GM18861 (cell line): ENCODE results near the gene NAV3.
A peak's percentile ranks its signal among the peaks of the same experiment; 100 is the strongest.

Source experiments
- ATAC-seq: cut with Tn5 transposase; IDR thresholded peaks from one replicate; pipeline ENCODE4 v1.9.1; 2021; ENCODE audit not compliant: unreplicated experiment

Gene NAV3

DNA sequence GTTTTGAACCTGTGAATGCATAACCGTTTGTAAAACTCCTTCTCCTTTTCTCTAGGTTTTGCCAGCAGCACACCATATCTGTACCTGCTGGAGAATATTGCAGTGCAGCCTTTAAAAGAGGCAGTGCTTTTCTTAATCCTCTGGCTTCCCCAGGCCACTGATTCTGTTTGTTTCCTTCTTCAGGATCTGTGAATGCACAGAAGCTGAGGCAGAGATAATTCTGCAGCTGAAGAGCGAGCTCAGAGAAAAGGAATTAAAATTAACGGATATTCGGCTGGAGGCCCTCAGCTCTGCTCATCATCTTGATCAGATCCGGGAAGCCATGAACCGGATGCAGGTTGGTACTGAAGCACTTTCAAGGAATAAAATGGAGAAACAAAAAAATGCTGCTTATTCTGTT lies 348.7 kb downstream of the NAV3 start:
- no peak for ATAC-seq

DNA sequence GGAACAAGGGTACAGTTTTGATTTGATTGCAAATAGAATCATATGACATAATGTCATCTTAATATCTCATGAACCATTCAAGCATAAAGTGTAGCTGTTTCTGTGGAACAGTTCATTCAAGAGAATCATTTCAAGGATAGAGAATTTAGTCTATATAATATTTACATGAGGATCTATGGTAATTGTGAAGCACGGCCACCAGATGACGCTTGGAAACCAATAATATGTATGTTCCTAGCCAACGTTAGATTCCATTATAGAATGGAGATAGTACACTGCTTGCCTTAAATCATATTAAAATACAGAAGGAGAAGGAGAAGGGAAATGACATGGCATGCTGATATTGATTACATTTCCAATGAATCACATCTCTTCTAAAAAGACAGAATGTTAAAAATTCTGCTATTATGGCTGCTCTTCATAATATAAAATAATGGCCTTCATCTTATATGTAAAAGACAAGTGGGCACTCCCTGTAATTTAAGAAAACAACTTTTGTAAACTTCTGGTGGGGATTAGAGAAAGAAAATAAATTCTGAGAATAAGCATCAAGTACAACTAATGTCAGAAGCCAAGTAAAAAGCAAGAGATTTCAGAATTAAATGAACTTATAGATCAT lies 351.0 kb downstream of the NAV3 start:
- no peak for ATAC-seq

DNA sequence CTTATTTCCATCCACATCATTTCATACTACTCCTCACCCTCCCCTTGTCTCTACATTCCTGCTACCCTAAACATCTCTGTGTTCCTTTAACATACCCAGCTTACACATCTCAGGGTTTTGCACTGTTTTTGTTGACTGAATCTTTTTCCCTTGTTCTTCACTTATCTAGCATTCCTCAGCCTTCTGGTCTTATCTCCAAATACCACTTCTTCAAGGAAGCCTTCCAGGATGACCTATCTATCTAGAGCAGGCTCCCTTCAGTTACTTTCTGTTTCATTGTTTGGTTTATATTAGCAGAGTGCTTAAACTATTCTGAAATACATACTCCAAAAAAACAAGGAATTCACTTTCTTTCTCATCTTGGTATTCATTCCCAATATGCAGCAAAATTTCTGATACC lies 353.1 kb downstream of the NAV3 start:
- ATAC-seq, result no peak

DNA sequence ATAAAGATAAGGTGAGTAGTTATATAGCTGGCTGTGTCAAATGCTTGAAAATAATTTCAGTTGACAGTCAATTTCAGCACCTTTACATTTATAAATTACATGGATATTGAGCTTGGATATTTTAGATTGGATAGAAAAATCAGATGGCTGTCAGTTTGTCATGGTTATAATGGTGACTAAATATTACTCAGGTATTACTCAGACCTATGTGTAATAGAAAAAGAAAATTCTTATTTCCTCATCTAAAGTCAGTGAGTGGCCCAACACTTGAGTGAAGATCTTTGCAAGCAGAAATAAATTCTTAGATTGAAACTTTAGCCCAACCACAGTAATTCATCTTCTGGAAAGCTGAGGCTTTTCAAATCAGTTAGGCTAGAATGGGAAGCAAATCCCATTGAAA lies 354.4 kb downstream of the NAV3 start:
- no peak for ATAC-seq

DNA sequence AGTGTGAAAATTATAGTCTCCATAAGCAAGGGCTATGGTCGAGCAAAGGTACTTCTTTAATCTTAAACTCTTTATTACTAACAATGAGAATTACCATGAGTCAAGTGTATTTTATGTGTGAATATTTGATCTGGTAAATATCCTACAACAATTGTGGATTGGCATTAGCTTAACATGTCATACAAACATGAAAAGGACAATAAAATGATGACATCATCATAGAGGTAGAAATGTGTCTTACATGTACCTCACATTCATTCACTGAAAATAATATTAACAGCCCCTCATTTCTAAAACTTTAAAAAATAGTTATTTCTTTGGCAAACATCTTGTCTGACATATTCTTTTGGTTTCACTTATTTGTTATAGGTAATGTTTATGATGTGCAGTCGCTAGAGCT lies 355.0 kb downstream of the NAV3 start:
- no peak for ATAC-seq

DNA sequence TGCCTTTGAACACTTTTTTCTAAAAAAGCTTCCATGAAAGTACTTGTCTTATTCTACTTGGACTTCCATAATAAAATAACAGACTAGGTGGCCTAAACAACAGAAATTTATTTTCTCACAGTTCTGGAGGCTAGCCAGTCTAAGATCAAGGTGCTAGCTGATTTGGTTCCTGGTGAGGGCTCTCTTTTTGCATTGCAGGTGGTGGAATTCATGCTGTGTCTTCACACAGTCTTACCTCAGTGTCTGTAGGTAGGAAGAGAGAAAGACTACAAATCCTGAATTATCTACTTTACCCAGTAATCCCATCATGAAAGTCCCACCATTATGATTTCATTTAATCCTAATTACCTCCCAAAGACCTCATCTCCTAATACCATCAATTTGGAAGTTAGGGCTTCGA lies 356.0 kb downstream of the NAV3 start:
- ATAC-seq, result no peak

DNA sequence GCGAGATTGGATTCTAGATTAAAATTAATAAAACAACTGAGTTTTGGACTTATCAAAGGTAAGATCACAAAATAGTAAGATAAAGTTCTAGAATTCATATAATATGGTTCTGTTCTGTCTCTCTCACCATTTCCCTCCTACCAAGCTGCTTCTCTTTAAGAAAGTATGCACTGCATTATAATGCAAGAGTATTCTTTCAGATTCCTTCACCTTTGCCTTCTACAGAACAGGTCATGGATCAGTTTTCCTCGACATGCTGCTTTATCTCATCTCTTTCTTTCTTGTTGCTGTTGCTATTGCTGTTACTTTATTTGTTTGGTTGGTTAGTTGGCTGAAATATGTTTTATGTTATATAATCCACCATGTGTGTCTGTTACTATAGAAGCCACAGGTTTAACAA lies 357.0 kb downstream of the NAV3 start:
- no peak for ATAC-seq

DNA sequence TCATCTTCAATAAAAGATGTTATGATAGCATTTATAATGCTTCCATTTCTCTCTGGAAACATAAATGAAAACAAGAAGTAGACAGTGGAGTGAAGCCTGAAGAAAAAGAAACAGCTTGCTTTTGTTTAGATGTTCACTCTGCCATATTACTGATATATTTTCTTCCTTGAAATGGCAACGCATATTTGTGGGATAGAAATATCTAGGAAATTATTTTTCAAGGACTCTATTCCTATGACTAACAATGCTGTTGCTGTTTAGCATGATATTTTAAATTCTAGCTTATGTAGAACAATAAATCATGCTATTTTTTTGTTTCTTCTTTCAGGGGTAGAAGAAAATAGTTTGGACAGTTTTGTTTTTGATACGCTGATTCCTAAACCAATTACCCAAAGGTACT lies 359.0 kb downstream of the NAV3 start:
- ATAC-seq, result no peak

DNA sequence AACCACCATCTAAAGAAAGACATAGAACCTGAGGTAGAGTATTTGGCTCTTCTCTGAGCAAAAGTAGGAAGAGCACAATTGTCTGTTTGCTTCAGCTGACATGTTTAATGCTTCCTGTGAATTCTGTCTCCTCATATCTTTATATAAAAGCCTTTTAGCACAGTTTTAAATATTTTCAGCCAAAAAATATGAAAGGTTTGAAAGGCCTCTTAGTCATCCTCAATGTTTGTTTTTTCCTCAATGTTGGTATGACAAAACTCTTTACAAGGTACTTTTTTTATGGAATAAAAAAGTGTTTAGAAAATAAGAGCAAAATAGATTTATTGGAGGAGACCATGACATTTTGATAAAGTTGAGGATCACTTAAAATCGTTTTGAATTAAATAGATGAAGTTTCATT lies 360.9 kb downstream of the NAV3 start:
- no peak for ATAC-seq

DNA sequence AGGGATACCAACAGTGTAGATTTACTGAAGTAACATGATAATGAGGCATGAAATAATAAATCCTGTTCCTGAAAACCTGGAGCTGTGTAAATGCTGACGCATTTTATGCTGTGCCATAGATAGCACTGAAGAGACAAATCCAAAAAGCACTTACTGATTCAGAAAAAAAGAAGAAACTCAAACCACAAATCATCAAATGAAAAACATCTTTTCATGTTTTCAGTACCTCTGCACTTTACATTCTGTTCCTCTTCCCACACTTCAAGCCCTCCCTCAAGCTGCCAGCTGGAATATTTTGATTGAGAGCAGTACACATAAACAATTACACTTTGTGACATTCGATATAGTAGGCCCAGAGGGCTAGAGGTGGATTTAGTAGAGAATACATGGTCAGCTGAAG lies 362.3 kb downstream of the NAV3 start:
- no peak for ATAC-seq

DNA sequence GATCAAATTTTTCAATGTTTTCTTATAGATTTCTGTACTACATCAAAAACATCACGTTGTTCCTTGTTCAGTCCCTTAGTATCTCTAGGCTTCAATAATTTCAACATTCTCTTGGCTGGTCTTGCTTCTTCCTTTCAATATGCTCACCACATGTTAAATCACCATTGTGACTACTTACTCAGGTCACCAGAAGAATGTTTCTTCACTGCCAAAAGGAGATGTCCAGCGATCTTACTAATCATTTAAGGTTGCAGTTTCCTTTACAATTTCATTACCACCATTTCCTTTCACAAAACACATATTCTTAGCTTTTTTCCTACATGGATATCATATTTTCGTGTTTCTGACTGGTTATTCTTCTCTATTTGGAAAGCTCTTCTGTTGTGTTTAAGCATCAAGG lies 363.8 kb downstream of the NAV3 start:
- ATAC-seq, result no peak

DNA sequence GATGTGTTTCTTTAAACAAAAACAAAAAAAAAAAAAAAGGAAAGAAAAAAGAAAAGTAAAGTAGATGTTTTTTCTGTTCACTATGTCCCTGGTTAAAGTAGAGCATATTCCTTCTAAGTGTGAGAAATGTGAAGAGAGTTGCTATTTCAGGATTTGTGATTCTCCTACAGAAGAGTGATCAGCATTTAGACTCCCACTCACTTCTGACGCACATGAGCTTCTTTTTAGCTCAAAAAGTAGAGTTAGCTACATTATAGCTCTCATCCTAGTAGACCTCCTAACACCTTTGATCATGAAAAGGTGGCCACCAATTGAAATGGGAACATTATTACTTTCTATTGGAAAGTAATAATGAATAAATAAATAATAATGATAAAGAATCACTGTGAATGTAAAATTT lies 368.2 kb downstream of the NAV3 start:
- no peak for ATAC-seq

DNA sequence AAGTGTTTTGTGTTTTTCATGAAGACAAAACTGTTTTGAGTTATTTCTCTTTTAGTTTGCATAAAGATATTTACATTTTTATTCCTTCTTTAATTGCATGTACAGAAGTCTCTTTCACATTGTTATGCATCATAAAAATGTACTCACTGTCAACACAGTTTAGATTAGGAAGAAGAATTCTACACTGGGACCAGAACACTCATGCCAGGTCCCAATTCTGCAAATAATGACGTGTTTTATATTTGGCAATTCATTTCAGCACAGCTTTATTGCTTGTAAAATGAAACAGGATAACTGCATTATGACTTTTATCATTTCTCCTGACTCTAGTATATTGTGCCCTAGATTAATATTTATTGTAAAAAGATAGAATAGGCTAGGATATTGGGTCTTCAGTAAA lies 369.2 kb downstream of the NAV3 start:
- no peak for ATAC-seq

DNA sequence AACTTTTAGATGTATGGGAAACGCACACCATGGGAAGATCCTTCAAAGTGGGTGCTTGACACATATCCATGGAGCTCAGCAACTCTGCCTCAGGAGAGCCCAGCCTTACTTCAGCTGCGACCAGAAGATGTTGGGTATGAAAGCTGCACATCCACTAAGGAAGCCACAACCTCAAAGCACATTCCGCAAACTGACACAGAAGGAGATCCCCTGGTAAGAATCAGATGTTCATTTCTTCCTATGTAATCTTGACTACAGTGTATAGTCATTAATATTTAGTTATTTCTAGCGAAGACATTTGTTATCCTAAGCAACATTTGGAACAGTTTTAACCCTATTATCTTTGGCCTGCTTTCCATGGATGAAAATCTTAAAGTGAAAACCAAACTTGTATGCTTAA lies 374.2 kb downstream of the NAV3 start:
- ATAC-seq, result no peak

DNA sequence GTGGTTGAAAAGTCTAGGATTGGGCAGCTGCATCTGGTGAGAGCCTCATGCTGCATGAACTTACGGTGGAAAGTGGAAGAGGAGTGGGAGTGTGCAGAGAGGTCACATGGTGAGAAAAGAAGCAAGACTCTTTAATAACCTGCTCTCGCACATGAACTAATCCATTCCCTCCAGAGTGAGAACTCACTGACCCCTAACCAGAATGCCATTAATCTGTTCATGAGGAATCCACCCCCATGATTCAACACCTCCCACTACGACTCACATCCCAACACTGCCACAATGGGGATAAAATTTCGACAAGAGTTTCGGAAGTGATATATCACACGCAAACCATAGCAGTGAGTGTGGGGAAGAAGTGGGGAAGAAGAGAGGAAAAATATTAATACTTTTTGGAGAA lies 377.4 kb downstream of the NAV3 start:
- no peak for ATAC-seq

DNA sequence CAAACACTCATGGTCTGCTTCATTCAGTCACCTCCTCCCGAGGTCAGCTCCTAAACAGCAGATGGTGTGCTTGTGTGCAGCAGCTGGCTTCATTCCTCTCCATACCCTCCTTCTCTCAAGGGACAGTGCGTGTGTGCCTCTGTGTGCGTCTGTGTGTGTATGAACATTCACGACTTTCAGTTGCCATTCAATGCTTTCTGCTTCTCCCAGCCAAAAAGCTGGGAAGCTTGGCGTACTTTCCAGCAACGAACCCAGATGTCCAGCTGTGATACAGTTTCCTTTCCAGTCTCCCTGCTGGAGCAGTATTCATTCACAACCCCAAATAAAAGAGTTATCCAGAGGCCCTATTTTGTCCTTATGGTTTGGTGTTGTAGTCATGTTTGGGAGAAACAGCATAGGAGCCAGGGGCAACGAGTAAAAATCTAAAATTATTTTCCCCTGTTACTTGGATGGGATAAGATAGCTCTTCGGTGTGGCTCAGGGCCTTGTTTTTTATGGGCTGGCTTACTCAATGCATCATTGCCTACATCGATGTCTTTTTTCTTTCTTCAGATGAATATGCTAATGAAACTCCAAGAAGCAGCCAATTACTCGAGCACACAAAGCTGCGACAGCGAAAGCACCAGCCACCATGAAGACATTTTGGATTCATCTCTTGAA lies 379.3 kb downstream of the NAV3 start:
- no peak for ATAC-seq

DNA sequence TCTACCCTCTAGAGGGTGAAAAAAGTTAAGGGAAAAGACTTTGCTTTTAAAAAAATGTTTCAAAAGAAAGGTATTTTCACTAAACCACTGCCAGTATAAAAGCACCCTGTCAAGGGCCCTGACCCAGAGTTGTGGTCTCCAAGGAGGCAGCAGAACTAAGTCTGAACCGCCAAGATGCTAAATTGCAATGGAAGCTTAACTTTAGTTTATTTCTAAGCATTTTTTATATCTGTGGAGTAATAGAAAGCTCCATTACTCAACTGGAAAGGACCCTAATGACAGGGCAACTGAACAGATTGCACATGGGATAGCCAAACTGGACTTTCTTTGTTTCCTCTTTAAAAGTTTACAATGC lies 379.8 kb downstream of the NAV3 start:
- no peak for ATAC-seq

DNA sequence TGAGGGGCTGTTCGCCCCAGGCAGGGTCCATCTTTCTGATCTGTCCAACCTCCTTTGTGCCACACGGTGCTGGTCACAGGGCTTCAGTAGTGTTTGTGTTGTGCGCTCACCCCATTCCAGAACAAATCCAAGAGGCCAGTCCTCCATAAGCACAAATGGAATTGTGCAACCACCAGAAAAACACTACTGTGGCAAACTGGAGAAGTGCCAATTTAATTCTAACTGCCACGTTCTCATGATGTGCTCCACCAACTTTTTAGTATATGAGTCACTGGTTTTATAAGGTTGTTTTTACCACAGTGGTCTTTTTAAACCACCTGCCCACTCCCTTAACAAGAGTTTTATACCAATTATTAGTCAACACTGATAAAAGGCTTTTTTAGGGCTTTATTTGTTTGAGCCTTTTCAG lies 380.2 kb downstream of the NAV3 start:
- no peak for ATAC-seq

DNA sequence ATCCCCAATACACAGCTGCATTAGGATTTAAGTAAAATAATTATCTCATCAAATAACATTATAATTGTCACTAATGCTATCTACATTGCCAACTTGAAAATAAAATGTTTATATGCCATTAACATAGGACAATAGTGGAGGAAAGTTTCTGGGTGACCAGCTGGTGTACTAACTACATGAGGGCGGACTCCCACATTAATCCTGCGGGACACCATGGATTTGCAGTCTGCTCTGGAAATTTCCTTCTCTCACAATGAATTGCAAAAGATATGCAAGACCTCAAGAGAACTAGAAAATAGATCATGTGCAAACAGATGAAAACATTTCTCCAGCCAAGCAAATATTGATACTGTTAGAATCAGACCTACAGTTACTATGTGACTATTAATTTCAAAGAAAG lies 390.1 kb downstream of the NAV3 start:
- ATAC-seq, result no peak

DNA sequence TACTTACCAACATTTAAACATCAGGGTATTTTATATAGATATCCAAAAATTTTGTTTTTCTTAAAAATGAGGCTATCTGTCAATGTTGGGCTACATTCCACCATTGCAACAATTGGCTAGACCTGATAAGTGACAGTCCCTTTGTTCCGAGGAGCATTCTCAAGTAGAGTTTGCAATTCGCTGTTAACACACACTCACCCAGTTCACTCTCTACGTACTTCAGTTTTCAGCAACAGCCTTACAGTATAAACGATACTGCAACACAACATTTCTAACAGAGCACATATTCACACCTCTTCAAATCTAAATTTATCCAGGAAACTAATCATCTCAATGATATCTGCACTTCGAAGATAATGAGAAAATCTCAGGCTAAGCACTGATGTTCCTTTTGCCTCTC lies 393.5 kb downstream of the NAV3 start:
- no peak for ATAC-seq

DNA sequence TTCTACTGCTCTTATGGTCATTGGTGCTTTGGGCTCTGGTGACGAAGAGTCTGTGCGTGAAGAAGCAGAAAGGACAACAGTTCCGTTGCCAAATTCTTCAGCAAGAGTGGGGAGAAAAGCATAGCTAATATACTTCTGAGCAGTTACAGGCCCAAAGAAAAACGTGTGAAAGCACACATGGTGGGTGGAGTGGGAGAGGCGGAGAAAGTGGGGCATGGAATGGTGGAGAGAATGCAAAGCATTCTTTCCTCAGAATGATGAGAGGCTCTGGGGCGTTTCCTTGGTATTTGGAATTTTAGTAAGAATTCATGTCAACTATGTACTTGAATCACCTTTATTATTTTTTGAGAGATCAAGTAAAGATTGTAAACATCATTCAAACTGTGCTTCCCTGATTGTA lies 396.1 kb downstream of the NAV3 start:
- no peak for ATAC-seq

DNA sequence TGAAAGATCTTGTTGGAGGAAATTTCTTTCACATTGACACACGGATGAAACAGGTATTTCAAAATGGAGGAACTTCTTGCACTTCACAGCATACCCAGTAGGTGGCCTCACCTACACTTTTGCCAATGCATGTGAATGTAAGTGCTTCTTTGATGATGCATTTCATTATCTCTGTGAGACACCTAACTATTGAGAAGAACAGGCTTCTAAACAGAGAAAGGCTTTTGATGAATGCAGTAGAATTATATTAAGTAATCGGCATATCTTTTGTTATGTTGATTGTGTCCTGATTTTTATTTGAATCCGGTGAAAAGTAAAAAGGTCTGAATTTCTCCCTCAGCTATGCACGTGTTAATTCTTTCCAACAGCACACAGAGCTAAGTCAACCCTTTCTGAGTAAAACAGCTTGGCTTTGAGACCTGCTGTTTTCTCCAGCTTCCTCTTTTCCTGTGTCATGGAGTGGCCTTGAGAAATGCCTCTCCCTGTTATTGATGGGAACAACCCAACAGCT lies 399.0 kb downstream of the NAV3 start:
- peak; percentile 99 for ATAC-seq

DNA sequence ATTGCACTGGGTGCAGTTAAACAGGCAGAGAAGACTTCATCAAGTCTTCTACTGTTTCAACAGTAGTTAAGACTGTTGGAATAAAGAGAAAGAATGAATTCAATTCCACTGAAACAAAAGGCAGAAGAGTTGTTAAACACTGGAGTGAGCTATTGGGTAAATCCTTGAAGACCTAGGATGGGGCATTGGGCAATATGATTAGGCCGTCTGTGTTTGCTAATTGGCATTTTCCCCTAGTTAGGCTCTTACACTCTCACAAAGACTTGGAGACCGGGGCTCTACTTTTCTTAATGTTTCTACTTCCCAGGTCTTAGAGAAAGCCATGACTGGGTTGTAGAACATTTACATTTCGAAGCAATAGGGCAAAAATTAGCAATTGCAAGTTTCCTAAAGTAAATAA lies 402.1 kb downstream of the NAV3 start:
- ATAC-seq, result no peak
